ENCODE results near the gene AAMDC. TPM values are rescaled to one million over a fixed set of nuclear protein-coding genes. Genes with fewer than 3 reads are reported as not detected.

The AAMDC gene
- total and polyA plus RNA-seq, 10 of the 15 experiments (the other 5 are each of a cell fraction or from before 2014, with no cell fraction given), result 3.7 to 38.3 (median 11.2) TPM

DNA sequence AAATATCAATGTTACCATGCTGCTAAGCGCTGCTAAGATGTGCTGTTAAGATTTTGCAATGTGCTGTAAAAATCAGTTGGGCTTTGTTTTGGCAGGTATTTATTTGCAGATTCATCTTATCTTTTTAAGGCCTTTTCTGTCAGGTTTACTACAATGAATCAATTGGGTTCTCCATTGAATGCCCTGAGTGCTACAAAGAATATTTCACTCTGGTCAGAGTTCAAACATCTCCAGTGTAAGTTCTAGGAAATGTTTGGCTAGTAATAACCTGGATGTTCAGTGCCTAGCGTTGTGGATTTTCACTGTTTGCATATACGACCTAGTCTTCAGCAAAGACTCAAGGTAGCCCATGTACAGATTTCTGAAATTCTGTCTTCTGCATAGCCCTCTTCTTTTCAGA lies 36.4 kb upstream of the AAMDC start (continued):
- no peak for TF ChIP-seq BACH1 (IDR thresholded peaks at IDR 0.05; ENCODE audit: borderline replicate concordance)

- WGBS (ENCODE audit: insufficient coverage, insufficient replicate concordance, low lambda C conversion rate, missing lambda C conversion rate), result 81% methylated on average over 11 of the region's 11 CpGs
- peak; percentile 18 for ATAC-seq
Observed at GRCh38 chr11:77789061-77789730, 31.7 kb upstream of the AAMDC start.

More at GRCh38 chr11:77789061-77789730, 31.7 kb upstream of the AAMDC start:
- FAIRE-seq (no peak), DNase-seq (ENCODE audit: low read depth, low spot score) (no peak)
- H3K36me3 ChIP-seq (ENCODE audit: control insufficient read depth in 2 of 2, insufficient read depth in 2 of 2, low read length in 1 of 2), result peaks cover 4 to 13% of the 10 kb centered on the region in 2 experiments
- intact Hi-C loops (cut with micrococcal nuclease; ENCODE audit: unreplicated experiment), result no loop called here
- ChIA-PET CTCF (interaction anchor here (1.4 to 1.5 kb wide), 2 partner anchors 10 to 211 kb away, joined by 5 read pairs; no protein-coding TSS in a partner anchor), POLR2A (interaction anchor here (0.6 to 0.8 kb wide), 2 partner anchors 205 to 925 kb away, joined by 3 to 4 read pairs; partner anchors contain the start of gene INTS4), SMC1A (ENCODE audit: uncharacterized antibody, unreplicated experiment) (interaction anchor here (1.1 to 1.4 kb wide), 2 partner anchors 10 to 11 kb away, joined by 3 to 4 read pairs; no protein-coding TSS in a partner anchor), RAD21 (ENCODE audit: unreplicated experiment) (interaction anchor here (0.6 kb wide), 1 partner anchor 10 kb away, joined by 3 read pairs; no protein-coding TSS in a partner anchor)
- peaks cover 7% of the 10 kb centered on the region; the same call in 1 of the 2 replicates for H3K4me1 ChIP-seq (ENCODE audit: control insufficient read depth, insufficient read depth, low read length)
- in situ Hi-C loops (cut with MboI), result no loop called here
- TF ChIP-seq BCL11A (IDR thresholded peaks at IDR 0.05; ENCODE audit: low read depth, low read length) (no peak), RCOR1 (conservative IDR thresholded peaks at IDR 0.05; ENCODE audit: low read depth, low read length) (no peak), IKZF2 (IDR thresholded peaks at IDR 0.05) (no peak), RAD51 (IDR thresholded peaks at IDR 0.05) (no peak), ZNF217 (IDR thresholded peaks at IDR 0.05) (no peak), PML (IDR thresholded peaks at IDR 0.05; ENCODE audit: low read length) (no peak), HCFC1 (IDR thresholded peaks at IDR 0.05; ENCODE audit: low read length) (no peak)
- peaks cover 11% of the 10 kb centered on the region; the same call in 2 of the 3 replicates for H3K9me3 ChIP-seq (replicated peaks; ENCODE audit: control insufficient read depth, insufficient read depth, low read length)
- H3K4me2 ChIP-seq (ENCODE audit: control insufficient read depth, insufficient read depth), result no peak overlapping the region
- peaks cover 56% of the 10 kb centered on the region for H3K79me2 ChIP-seq (ENCODE audit: control insufficient read depth, insufficient read depth, low read length)
- no peaks in the 10 kb centered on the region for H4K20me1 ChIP-seq (ENCODE audit: control insufficient read depth, insufficient read depth)
- no TSS peak for BruUV-seq (replicated peaks)
- no peak overlapping the region for H3K27ac ChIP-seq (ENCODE audit: control insufficient read depth, insufficient read depth)
- H2AFZ ChIP-seq (ENCODE audit: control insufficient read depth, low read depth, low read length), result no peak overlapping the region
- no peak overlapping the region for H3K9ac ChIP-seq (ENCODE audit: control insufficient read depth, insufficient read depth, low read length)
- H3K27me3 ChIP-seq (replicated peaks in 1 of 2; ENCODE audit: control insufficient read depth in 2 of 2, insufficient read depth in 2 of 2, low read length in 1 of 2), result no peaks in the 10 kb centered on the region
- no peak overlapping the region for H3K4me3 ChIP-seq
